Measurements from ENCODE around the gene COL9A3. TPM values are rescaled to one million over a fixed set of nuclear protein-coding genes. Genes with fewer than 3 reads are reported as not detected.

COL9A3 gene
- total RNA-seq, 1 experiment from 2014 or later: not detected

- H3K9me3 ChIP-seq (replicated peaks): no peaks in the 10 kb centered on the region
Observed at GRCh38 chr20:62816031-62816883, 593 bp upstream of the COL9A3 start.

DNA sequence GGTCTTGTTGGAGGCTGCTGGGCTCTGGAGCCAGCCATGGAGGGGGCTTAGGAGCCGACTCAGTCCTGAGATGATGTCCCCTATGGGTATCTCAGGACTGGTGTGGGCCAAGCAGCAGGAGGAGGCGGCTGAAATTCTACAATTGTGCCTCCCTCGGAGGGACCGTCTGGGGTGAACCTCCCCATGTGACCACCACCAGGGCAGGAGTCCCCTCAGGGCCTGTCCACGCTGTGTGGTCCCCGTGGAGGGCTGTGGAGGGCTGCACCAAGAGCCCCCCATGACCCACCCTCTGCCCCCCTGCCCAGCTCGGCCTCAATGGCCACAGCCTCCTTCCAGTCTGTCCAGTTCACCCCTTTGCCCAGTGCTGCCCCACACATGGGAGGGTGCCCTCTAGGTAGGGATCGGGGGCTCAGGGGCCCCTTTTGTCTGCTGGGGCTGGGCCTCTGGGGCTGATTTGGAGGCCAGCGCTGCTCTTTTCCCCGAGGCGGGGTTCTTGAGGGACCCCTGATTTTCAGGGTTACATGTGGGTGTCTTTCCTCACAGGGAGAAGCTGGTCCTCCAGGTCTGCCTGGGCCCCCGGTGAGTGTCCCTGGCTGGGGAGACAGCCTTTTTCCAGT lies 1.2 kb downstream of the COL9A3 start:
- H3K27ac ChIP-seq: no peak overlapping the region
- no peak overlapping the region for H3K4me3 ChIP-seq
- peaks cover 42% of the 10 kb centered on the region for H3K27me3 ChIP-seq (replicated peaks)
- DNase-seq (ENCODE audit: low read depth in 1 of 2, low spot score in 2 of 2): no peak
- no peaks in the 10 kb centered on the region for H3K9me3 ChIP-seq (replicated peaks)
- H3K36me3 ChIP-seq: peaks cover 4% of the 10 kb centered on the region
- H3K4me1 ChIP-seq (replicated peaks): peaks cover 14% of the 10 kb centered on the region

More at GRCh38 chr20:62816031-62816883, 593 bp upstream of the COL9A3 start:
- peaks cover 14% of the 10 kb centered on the region for H3K4me1 ChIP-seq (replicated peaks)
- no peak overlapping the region for H3K4me3 ChIP-seq
- no peak for DNase-seq (ENCODE audit: low read depth in 1 of 2, low spot score in 2 of 2)
- peaks cover 20% of the 10 kb centered on the region for H3K36me3 ChIP-seq
- peaks cover 42% of the 10 kb centered on the region for H3K27me3 ChIP-seq (replicated peaks)
- no peak overlapping the region for H3K27ac ChIP-seq

- peaks cover 2% of the 10 kb centered on the region for H3K36me3 ChIP-seq
- no peak for DNase-seq (ENCODE audit: low read depth in 1 of 2, low spot score in 2 of 2)
- H3K27me3 ChIP-seq (replicated peaks): peaks cover 42% of the 10 kb centered on the region
- H3K27ac ChIP-seq: no peak overlapping the region
- no peaks in the 10 kb centered on the region for H3K9me3 ChIP-seq (replicated peaks)
- H3K4me1 ChIP-seq (replicated peaks): peaks cover 14% of the 10 kb centered on the region
- H3K4me3 ChIP-seq: no peak overlapping the region
Observed at GRCh38 chr20:62818592-62819493, 2.0 kb downstream of the COL9A3 start.

DNA sequence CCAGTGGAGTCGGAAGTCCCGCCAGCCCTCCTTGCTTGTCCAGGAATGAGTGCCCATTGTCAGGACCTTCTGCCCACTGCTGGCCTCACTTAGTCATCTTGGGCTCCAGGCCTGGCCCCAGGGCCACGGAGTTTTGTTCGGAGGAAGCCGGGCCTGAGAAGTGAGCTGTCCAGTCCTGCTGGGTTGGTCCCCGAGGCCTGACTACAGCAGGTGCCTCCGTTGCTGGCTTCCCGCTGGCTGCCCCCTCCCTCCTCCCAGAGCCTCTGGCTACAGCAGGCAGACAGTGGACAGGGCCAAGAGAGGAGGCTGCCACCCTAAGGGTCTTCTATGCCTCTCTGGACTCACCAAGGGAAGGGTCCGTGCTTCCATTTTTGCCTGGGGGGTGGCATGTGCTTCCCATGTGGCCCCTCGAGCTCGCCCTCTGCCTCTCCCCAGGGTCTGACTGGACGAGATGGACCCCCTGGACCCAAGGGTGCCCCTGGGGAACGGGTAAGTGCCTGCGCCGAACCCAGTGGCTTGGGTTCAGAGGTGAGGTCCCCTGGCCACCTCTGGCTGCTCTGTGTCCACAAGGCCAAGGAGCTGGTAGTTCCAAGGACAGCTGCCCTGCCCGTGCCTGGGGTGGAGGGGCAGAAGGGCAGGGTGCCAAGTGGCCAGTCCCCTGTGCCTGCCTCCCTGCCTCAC lies 2.8 kb downstream of the COL9A3 start:
- H3K36me3 ChIP-seq: no peaks in the 10 kb centered on the region
- peaks cover 17% of the 10 kb centered on the region for H3K4me1 ChIP-seq (replicated peaks)
- no peak for DNase-seq (ENCODE audit: low read depth in 1 of 2, low spot score in 2 of 2)
- no peak overlapping the region for H3K4me3 ChIP-seq
- H3K27ac ChIP-seq: no peak overlapping the region
- no peaks in the 10 kb centered on the region for H3K9me3 ChIP-seq (replicated peaks)
- H3K27me3 ChIP-seq (replicated peaks): peaks cover 41% of the 10 kb centered on the region

DNA sequence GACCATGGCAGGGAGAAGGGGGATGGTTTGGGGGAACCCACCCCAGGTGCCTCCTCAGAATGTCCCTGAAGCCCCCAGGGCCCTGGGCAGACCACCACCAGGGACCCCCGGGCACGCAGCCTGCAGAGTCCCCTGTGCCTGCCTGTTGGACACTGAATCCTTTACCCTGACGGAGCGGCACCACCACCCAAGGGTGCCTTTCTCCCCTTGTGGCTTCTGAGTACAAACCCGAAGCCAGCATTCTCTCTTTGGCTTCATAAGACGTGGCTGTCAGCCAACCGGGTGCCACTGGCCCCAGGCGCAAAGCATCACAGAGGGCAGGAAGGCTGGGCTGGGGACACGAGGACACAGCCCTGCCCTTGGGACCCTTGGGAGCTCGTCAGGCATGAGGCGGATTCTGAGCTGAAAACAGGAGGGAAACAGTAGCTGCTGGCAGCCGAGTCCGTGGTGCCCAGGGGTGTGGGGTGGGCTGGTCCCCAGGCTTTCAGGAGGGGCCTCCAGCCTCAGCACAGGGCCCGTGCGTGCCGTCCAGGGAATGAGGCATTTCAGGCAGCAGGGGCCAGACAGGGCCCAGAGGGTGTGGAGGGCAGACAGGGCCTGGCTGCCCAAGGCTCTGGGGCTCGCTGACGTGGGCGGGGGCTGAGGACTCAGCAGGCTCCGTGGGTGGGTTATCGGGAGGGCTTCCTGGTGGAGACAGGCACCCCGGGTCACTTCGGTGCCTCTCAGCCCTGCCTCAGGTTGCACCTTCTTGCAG lies 3.5 kb downstream of the COL9A3 start:
- Histone ChIP-seq H3K4me3 (no peak overlapping the region), H3K27ac (no peak overlapping the region), H3K4me1 (replicated peaks) (peaks cover 15% of the 10 kb centered on the region), H3K36me3 (no peaks in the 10 kb centered on the region), H3K9me3 (replicated peaks) (no peaks in the 10 kb centered on the region), H3K27me3 (replicated peaks) (peaks cover 33% of the 10 kb centered on the region)
- no peak for DNase-seq (ENCODE audit: low read depth in 1 of 2, low spot score in 2 of 2)

DNA sequence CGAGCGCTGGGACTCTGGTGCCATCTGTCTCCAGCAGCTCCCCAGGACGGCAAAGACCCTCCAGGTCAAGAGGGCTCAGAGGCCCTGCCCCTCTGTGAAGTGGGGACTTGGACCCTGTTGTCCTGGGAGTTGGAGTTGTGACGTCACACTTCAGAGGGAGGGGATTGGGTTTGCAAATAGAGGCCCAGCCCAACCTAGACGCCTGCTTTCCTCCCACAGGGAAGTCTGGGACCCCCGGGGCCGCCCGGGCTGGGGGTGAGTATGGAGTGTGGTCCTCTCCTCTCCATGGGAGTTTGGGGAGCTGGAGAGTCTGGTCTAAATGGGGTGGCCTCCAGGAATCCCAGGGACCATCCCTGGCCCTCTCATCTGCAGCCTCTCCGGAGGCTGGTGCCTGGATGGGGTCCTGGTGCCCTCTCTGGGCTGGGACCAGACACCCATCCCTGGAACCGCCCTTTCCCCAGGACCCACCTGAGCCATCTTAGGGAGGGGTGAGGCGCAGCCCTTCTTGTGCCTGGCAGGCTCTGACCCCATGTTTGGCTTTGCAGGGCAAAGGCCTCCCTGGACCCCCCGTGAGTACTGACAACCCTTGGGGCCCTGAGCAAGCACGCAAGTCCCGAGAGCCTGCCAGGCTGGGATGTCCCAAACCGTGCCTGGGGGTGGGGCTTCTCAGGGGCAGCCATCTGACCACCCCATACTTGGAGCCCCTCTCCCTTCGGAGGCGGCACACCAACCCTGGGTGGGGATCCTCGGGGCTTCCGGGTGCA lies 4.3 kb downstream of the COL9A3 start:
- DNase-seq (ENCODE audit: low read depth in 1 of 2, low spot score in 2 of 2): no peak
- Histone ChIP-seq H3K4me3 (no peak overlapping the region), H3K9me3 (replicated peaks) (no peaks in the 10 kb centered on the region), H3K4me1 (replicated peaks) (peaks cover 12% of the 10 kb centered on the region), H3K27ac (no peak overlapping the region), H3K27me3 (replicated peaks) (peaks cover 26% of the 10 kb centered on the region), H3K36me3 (no peaks in the 10 kb centered on the region)

DNA sequence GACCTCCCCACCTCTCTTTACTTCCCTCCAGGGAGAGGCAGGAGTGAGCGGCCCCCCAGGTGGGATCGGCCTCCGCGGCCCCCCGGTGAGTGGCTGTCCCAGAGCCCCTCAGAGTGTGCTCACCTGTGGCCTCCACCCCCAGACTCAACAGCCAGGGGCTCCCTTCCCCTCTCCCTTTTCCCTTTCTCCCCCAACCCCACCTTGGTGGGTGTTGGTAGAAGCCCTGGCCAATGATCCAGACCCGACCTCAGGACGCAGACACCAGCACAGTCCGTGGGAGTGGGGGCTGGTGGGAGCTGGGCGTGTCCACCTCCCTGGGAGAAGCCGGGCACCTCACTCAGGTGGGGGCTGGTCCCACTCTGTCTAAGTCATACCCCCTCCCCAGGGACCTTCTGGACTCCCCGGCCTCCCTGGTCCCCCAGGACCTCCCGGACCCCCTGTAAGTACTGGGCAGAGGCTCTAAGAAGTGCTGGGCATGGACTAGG lies 4.9 kb downstream of the COL9A3 start:
- Histone ChIP-seq H3K27ac (no peak overlapping the region), H3K27me3 (replicated peaks) (peaks cover 20% of the 10 kb centered on the region)

DNA sequence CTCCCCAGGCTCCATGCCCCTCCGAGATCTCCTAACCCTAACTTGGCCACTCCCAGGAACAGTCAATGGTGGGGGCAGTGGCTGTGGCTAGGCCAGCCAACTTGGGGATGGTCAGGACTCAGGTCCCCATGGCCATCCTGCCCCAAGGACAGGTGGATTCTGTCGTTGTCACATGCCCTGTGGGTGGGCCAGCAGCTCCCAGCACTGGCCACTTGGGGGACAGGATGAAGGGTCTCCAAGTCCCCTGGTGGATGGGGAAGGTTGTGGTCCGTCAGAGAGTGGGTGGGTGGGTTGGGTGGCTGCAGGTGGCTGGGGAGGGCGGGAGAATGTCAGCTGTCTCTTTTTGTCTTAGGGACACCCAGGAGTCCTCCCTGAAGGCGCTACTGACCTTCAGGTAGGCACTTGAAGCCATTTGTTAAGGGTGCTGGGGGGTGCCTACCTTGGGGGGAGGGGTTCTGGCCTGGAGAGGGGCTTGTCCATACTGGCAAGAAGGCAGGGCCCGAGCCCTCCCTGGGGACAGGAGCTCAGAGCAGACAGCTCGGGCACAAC lies 5.5 kb downstream of the COL9A3 start:
- Histone ChIP-seq H3K27me3 (replicated peaks) (peaks cover 16% of the 10 kb centered on the region), H3K4me3 (no peak overlapping the region), H3K9me3 (replicated peaks) (no peaks in the 10 kb centered on the region), H3K4me1 (replicated peaks) (peaks cover 4% of the 10 kb centered on the region; the same call in 1 of the 2 replicates), H3K36me3 (no peaks in the 10 kb centered on the region), H3K27ac (no peak overlapping the region)
- no peak for DNase-seq (ENCODE audit: low read depth in 1 of 2, low spot score in 2 of 2)

More for the DNA sequence above, 4.9 kb downstream of the COL9A3 start:
- Histone ChIP-seq H3K4me3 (no peak overlapping the region), H3K36me3 (no peaks in the 10 kb centered on the region), H3K9me3 (replicated peaks) (no peaks in the 10 kb centered on the region), H3K4me1 (replicated peaks) (peaks cover 7% of the 10 kb centered on the region; the same call in 1 of the 2 replicates)
- no peak for DNase-seq (ENCODE audit: low read depth in 1 of 2, low spot score in 2 of 2)

DNA sequence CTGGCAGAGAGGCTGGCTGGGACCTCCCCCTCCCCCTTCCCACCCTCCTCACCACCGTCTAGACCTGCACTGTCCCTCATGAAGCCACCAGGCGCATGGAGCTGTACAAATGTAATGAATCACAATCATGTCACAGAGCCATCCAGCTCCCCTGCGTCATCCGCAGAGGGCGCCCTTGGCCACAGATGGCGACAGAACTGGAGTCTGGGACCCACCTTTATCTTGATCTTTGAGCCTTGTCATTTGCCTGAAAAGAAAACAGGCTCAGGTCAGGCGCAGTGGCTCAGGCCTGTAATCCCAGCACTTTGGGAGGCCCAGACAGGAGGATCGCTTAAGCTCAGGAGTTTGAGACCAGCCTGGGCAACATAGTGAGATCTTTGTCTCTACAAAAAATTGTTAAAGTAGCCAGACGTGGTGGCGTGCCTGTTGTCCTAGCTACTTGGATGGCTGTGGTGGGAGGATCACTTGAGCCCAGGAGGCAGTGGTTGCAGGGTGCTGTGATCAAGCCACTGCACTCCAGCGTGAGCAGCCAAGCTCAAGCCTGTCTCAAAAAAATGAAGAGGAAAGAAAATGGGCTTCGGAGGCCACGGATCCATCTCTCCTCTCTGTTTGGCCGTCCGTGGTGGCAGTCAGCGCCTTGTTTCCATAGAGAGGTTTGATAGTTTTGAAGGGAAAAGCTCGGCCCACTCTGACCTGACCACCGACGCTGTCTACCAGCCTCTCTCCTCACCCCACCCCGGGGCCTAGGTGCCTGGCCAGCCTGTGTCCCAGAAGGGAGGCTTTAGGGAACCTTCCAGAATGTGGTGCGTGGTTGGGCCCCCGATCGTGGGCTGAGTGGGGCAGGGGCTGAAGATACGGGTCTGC lies 6.2 kb downstream of the COL9A3 start:
- H3K36me3 ChIP-seq: no peaks in the 10 kb centered on the region
- peaks cover 4% of the 10 kb centered on the region; the same call in 1 of the 2 replicates for H3K4me1 ChIP-seq (replicated peaks)

GRCh38 chr20:62823688-62824475 lies 7.0 kb downstream of the COL9A3 start:
- H3K27me3 ChIP-seq (replicated peaks): no peaks in the 10 kb centered on the region
- no peaks in the 10 kb centered on the region for H3K36me3 ChIP-seq
- peaks cover 4% of the 10 kb centered on the region; the same call in 1 of the 2 replicates for H3K4me1 ChIP-seq (replicated peaks)
- no peak for DNase-seq (ENCODE audit: low read depth in 1 of 2, low spot score in 2 of 2)
- H3K9me3 ChIP-seq (replicated peaks): no peaks in the 10 kb centered on the region
- no peak overlapping the region for H3K27ac ChIP-seq
- no peak overlapping the region for H3K4me3 ChIP-seq

More for the DNA sequence above, 6.2 kb downstream of the COL9A3 start:
- Histone ChIP-seq H3K9me3 (replicated peaks) (no peaks in the 10 kb centered on the region), H3K4me3 (no peak overlapping the region), H3K27me3 (replicated peaks) (peaks cover 9% of the 10 kb centered on the region), H3K27ac (no peak overlapping the region)
- no peak for DNase-seq (ENCODE audit: low read depth in 1 of 2, low spot score in 2 of 2)
